WERI-Rb-1 (cell line): ENCODE data around the gene COL17A1.

ENCODE experiments used
- DNase-seq: peaks from one replicate; pipeline ENCODE4 v3.0.0-alpha.2; 2020
- H3K27ac ChIP-seq: fragments of 250-450 bp; sonication (Bioruptor Pico); 2 replicates; pipeline ENCODE4 v1.5.1; 2020; ENCODE audit warnings: mild to moderate bottlenecking, moderate library complexity
- H3K27me3 ChIP-seq: fragments of 250-450 bp; sonication (Bioruptor Pico); 2 replicates; pipeline ENCODE4 v1.5.1; 2021; ENCODE audit warnings: mild to moderate bottlenecking, low read depth, moderate library complexity; ENCODE audit not compliant: insufficient read depth, severe bottlenecking
- H3K36me3 ChIP-seq: fragments of 250-450 bp; sonication (Bioruptor Pico); 2 replicates; pipeline ENCODE4 v1.5.1; 2020; ENCODE audit warnings: mild to moderate bottlenecking, moderate library complexity
- H3K4me3 ChIP-seq: 2 replicates; pipeline ENCODE4 v1.5.1; 2011; ENCODE audit warnings: low read depth, mild to moderate bottlenecking, control low read depth, low read length
- H3K9me3 ChIP-seq: fragments of 250-450 bp; sonication (Bioruptor Pico); 2 replicates; pipeline ENCODE4 v1.5.1; 2021; ENCODE audit warnings: mild to moderate bottlenecking, moderate library complexity; ENCODE audit not compliant: severe bottlenecking
- CTCF ChIP-seq: IDR thresholded peaks from 2 replicates; pipeline ENCODE4 v1.5.1; 2011; ENCODE audit warnings: low read depth, mild to moderate bottlenecking, control low read depth, inconsistent platforms, low read length

Gene COL17A1

DNA sequence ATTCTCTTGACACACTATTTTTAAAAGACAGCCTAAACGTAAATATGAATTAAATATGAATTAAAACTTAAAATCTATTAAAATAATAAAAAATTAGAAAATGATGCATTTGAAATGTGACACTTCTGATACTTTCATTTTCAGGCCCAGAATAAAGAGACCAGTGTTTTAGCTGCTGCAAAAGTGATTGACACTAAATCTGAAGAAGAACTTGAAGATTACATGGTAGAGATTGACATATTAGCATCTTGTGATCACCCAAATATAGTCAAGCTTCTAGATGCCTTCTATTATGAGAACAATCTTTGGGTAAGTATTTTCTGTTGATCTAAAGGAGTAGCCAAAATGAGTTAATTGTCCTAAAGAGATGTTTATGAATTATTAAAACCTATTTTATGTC lies 95.1 kb downstream of the COL17A1 start:
- no peaks in the 10 kb centered on the region for H3K9me3 ChIP-seq
- no peak for DNase-seq
- H3K27me3 ChIP-seq: no peaks in the 10 kb centered on the region
- H3K27ac ChIP-seq: no peak overlapping the region
- no peaks in the 10 kb centered on the region for H3K36me3 ChIP-seq
- H3K4me3 ChIP-seq: no peak overlapping the region
- TF ChIP-seq CTCF: no peak

GRCh38 chr10:103990121-103990520 lies 95.6 kb downstream of the COL17A1 start:
- no peaks in the 10 kb centered on the region for H3K9me3 ChIP-seq
- no peak for DNase-seq
- TF ChIP-seq CTCF: no peak
- H3K4me3 ChIP-seq: no peak overlapping the region
- no peak overlapping the region for H3K27ac ChIP-seq
- H3K36me3 ChIP-seq: no peaks in the 10 kb centered on the region
- H3K27me3 ChIP-seq: no peaks in the 10 kb centered on the region

DNA sequence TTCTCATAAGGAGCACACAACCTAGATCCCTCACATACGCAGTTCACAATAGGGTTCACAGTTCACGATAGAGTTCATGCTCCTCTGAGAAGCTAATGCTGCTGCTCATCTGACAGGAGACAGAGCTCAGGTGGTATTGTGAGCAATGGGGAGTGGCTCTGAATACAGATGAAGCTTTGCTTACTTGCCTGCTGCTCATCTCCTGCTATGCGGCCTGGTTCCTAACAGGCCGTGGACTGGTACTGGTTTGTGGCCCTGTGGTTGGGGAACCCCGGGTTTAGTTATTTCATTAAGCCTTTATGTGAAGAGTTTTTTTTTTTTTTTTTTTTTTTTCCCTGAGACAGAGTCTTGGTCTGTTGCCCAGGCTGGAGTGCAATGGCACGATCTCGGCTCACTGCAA lies 99.3 kb downstream of the COL17A1 start:
- no peaks in the 10 kb centered on the region for H3K36me3 ChIP-seq
- H3K27ac ChIP-seq: no peak overlapping the region
- no peaks in the 10 kb centered on the region for H3K27me3 ChIP-seq
- no peak for DNase-seq
- no peak for TF ChIP-seq CTCF
- H3K9me3 ChIP-seq: no peaks in the 10 kb centered on the region
- H3K4me3 ChIP-seq: no peak overlapping the region

DNA sequence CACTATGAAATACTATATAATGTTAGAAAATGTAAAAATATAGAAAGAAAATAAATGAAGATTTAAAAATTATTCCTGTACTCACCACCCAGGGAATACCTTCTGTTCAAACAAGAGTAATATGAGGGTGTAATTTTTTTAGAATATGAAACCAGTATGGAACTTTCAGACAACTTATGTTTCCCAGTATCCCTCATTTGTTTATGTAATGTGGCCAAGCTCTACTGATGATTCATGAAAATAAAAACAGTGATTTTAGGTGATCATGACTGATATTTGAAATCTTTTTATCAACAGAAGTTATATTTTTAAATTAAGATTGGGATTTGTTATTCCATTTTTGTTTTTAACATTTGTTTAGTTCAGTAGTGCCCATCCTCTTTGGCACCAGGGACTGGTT lies 100.0 kb downstream of the COL17A1 start:
- H3K9me3 ChIP-seq: no peaks in the 10 kb centered on the region
- DNase-seq: no peak
- no peaks in the 10 kb centered on the region for H3K36me3 ChIP-seq
- no peak for TF ChIP-seq CTCF
- H3K4me3 ChIP-seq: no peak overlapping the region
- no peak overlapping the region for H3K27ac ChIP-seq
- no peaks in the 10 kb centered on the region for H3K27me3 ChIP-seq

- no peak overlapping the region for H3K27ac ChIP-seq
- no peaks in the 10 kb centered on the region for H3K27me3 ChIP-seq
- no peak for DNase-seq
- H3K4me3 ChIP-seq: no peak overlapping the region
- TF ChIP-seq CTCF: no peak
- H3K9me3 ChIP-seq: no peaks in the 10 kb centered on the region
- no peaks in the 10 kb centered on the region for H3K36me3 ChIP-seq
These were observed 102.2 kb downstream of the COL17A1 start for GRCh38 chr10:103983367-103983911.

DNA sequence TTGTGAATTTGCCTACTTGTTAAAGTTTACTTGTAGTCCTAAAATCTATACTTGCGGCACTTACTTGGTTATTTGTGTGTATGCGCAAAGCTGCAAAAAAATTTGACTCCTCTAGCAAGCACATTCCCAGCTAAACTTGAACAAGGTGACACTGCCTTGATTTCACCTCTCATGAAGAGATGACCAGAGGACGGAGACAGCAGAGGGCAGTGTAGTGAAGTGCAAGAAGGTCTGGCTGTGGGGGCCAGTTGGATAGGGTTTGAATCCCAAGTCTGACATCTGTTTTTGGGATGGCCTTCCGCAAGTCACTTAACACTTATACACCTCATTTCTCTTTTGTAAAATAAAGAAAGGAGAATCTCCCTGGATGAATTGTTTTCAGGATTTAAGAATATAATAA lies 103.0 kb downstream of the COL17A1 start:
- Histone ChIP-seq H3K36me3 (no peaks in the 10 kb centered on the region), H3K9me3 (no peaks in the 10 kb centered on the region), H3K27ac (no peak overlapping the region), H3K4me3 (no peak overlapping the region), H3K27me3 (no peaks in the 10 kb centered on the region)
- peak; percentile 69 for TF ChIP-seq CTCF
- DNase-seq: peak; percentile 58
